HG02798 (cell line): Measurements from ENCODE around the gene TUBGCP5.

Source experiments
- ATAC-seq: cut with Tn5 transposase; IDR thresholded peaks from one replicate; pipeline ENCODE4 v1.9.1; 2021; ENCODE audit warnings: mild to moderate bottlenecking; ENCODE audit not compliant: unreplicated experiment, poor library complexity

The TUBGCP5 gene

GRCh38 chr15:22980189-22981050 is 58.9 kb downstream of the TUBGCP5 start, which contains the start of gene CYFIP1:
CYFIP1 (minus strand) TSS chr15:22980368; CDS start chr15:22947285, 33,083 bp downstream.
- peak; percentile 80 for ATAC-seq

- peak; percentile 59 for ATAC-seq
Measured at GRCh38 chr15:22979238-22980188, 59.9 kb downstream of the TUBGCP5 start.

GRCh38 chr15:22978691-22979237 is 60.6 kb downstream of the TUBGCP5 start:
- peak; percentile 32 for ATAC-seq

- ATAC-seq: no peak
Measured at GRCh38 chr15:22974745-22975144, 64.6 kb downstream of the TUBGCP5 start.

GRCh38 chr15:22973987-22974386 is 65.4 kb downstream of the TUBGCP5 start:
- no peak for ATAC-seq

- ATAC-seq: no peak
Measured at GRCh38 chr15:22973286-22973685, 66.1 kb downstream of the TUBGCP5 start.

- ATAC-seq: no peak
Measured at GRCh38 chr15:22969489-22969888, 69.9 kb downstream of the TUBGCP5 start.

- no peak for ATAC-seq
Measured at GRCh38 chr15:22968366-22968765, 71.0 kb downstream of the TUBGCP5 start.

GRCh38 chr15:22967084-22967770 is 72.1 kb downstream of the TUBGCP5 start:
- ATAC-seq: no peak

GRCh38 chr15:22966321-22967083 is 72.9 kb downstream of the TUBGCP5 start:
- ATAC-seq: no peak

- ATAC-seq: no peak
Measured at GRCh38 chr15:22963641-22964040, 75.7 kb downstream of the TUBGCP5 start.

GRCh38 chr15:22962611-22963010 is 76.8 kb downstream of the TUBGCP5 start:
- ATAC-seq: no peak

GRCh38 chr15:22961762-22962161 is 77.6 kb downstream of the TUBGCP5 start:
- ATAC-seq: no peak

- no peak for ATAC-seq
Measured at GRCh38 chr15:22960556-22960955, 78.8 kb downstream of the TUBGCP5 start.

GRCh38 chr15:22960126-22960525 is 79.2 kb downstream of the TUBGCP5 start:
- no peak for ATAC-seq

GRCh38 chr15:22959321-22960101 is 79.9 kb downstream of the TUBGCP5 start:
- ATAC-seq: no peak

GRCh38 chr15:22958487-22959280 is 80.7 kb downstream of the TUBGCP5 start:
- ATAC-seq: no peak

- no peak for ATAC-seq
Measured at GRCh38 chr15:22956978-22957260, 82.5 kb downstream of the TUBGCP5 start.
